ENCODE data around the gene ATR. TPM values are rescaled to one million over a fixed set of nuclear protein-coding genes. Genes with fewer than 3 reads are reported as not detected.
"Not testable (repeated sequence)": the region's sequence is repeated elsewhere in the genome, so short reads cannot be mapped to it uniquely, and the experiment has no call there.

ATR gene
- 12.1 TPM for total RNA-seq
- long read RNA-seq, partial matches to known transcripts = 6 of 9 reads
- long read RNA-seq, other reads (novel, unspliced or antisense) = 3 of 9 reads

- intact Hi-C loops (cut with DNase I) = loop anchor here (2.0 to 5.0 kb wide), 3 partner anchors 18 to 422 kb away; partner anchors contain the start of genes PLS1, U2SURP and XRN1
Measured at GRCh38 chr3:142578329-142579223, at the start of gene ATR. Gene ATR (minus strand): TSS chr3:142578733. CDS start chr3:142578704, 29 bp downstream.

GRCh38 chr3:142626971-142627370 is 48.4 kb upstream of the ATR start:
- intact Hi-C loops (cut with DNase I) = no loop called here
- no peak for DNase-seq (ENCODE audit: low spot score)

More at GRCh38 chr3:142578329-142579223, at the start of gene ATR:
- DNase-seq (ENCODE audit: low spot score) = peak; percentile 98

- intact Hi-C loops (cut with DNase I) = no loop called here
Measured at GRCh38 chr3:142625153-142625440, 46.6 kb upstream of the ATR start.

GRCh38 chr3:142624341-142625152 is 46.0 kb upstream of the ATR start:
- intact Hi-C loops (cut with DNase I) = no loop called here

More at GRCh38 chr3:142625153-142625440, 46.6 kb upstream of the ATR start:
- no peak for DNase-seq (ENCODE audit: low spot score)

GRCh38 chr3:142623194-142623593 is 44.7 kb upstream of the ATR start:
- intact Hi-C loops (cut with DNase I) = no loop called here

More at GRCh38 chr3:142624341-142625152, 46.0 kb upstream of the ATR start:
- no peak for DNase-seq (ENCODE audit: low spot score)

GRCh38 chr3:142622405-142622804 is 43.9 kb upstream of the ATR start:
- intact Hi-C loops (cut with DNase I) = no loop called here
- DNase-seq (ENCODE audit: low spot score) = no peak

More at GRCh38 chr3:142623194-142623593, 44.7 kb upstream of the ATR start:
- DNase-seq (ENCODE audit: low spot score) = no peak

- DNase-seq (ENCODE audit: low spot score) = no peak
- intact Hi-C loops (cut with DNase I) = no loop called here
Measured at GRCh38 chr3:142618917-142619461, 40.5 kb upstream of the ATR start.

GRCh38 chr3:142615171-142615570 is 36.6 kb upstream of the ATR start:
- no peak for DNase-seq (ENCODE audit: low spot score)
- intact Hi-C loops (cut with DNase I) = no loop called here

GRCh38 chr3:142614059-142614626 is 35.6 kb upstream of the ATR start:
- intact Hi-C loops (cut with DNase I) = no loop called here
- no peak for DNase-seq (ENCODE audit: low spot score)

GRCh38 chr3:142613491-142613890 is 35.0 kb upstream of the ATR start:
- no peak for DNase-seq (ENCODE audit: low spot score)
- intact Hi-C loops (cut with DNase I) = no loop called here

GRCh38 chr3:142611206-142611605 is 32.7 kb upstream of the ATR start:
- intact Hi-C loops (cut with DNase I) = no loop called here
- no peak for DNase-seq (ENCODE audit: low spot score)

GRCh38 chr3:142609136-142609535 is 30.6 kb upstream of the ATR start:
- DNase-seq (ENCODE audit: low spot score) = no peak
- intact Hi-C loops (cut with DNase I) = no loop called here

GRCh38 chr3:142608631-142609030 is 30.1 kb upstream of the ATR start:
- no peak for DNase-seq (ENCODE audit: low spot score)
- intact Hi-C loops (cut with DNase I) = no loop called here

- intact Hi-C loops (cut with DNase I) = no loop called here
- no peak for DNase-seq (ENCODE audit: low spot score)
Measured at GRCh38 chr3:142604940-142605339, 26.4 kb upstream of the ATR start.

GRCh38 chr3:142603386-142603705 is 24.8 kb upstream of the ATR start:
- DNase-seq (ENCODE audit: low spot score); intact Hi-C loops (cut with DNase I): not testable (repeated sequence)

- intact Hi-C loops (cut with DNase I) = no loop called here
Measured at GRCh38 chr3:142602619-142603385, 24.3 kb upstream of the ATR start.

GRCh38 chr3:142601713-142602112 is 23.2 kb upstream of the ATR start:
- no peak for DNase-seq (ENCODE audit: low spot score)
- intact Hi-C loops (cut with DNase I) = no loop called here

More at GRCh38 chr3:142602619-142603385, 24.3 kb upstream of the ATR start:
- no peak for DNase-seq (ENCODE audit: low spot score)

GRCh38 chr3:142597906-142598305 is 19.4 kb upstream of the ATR start:
- intact Hi-C loops (cut with DNase I) = loop anchor here (2.0 kb wide), 1 partner anchor 19 kb away; the partner anchor contains the start of gene ATR
- DNase-seq (ENCODE audit: low spot score) = no peak

GRCh38 chr3:142596726-142597088 is 18.2 kb upstream of the ATR start:
- intact Hi-C loops (cut with DNase I) = loop anchor here (2.0 kb wide), 1 partner anchor 18 kb away; the partner anchor contains the start of gene ATR
- DNase-seq (ENCODE audit: low spot score) = no peak
